Astrocyte (in vitro differentiated cells and primary cell): ENCODE measurements around the gene FAM120B.

Source experiments
- CTCF ChIP-seq: IDR thresholded peaks from 2 replicates; pipeline ENCODE4 v1.5.1; 2011; ENCODE audit warnings: low read depth, mild to moderate bottlenecking, inconsistent platforms, low read length, moderate library complexity; ENCODE audit not compliant: insufficient read depth
- EZH2 ChIP-seq: IDR thresholded peaks from 2 replicates; pipeline ENCODE4 v1.6.1; 2012; ENCODE audit warnings: mild to moderate bottlenecking, low read length, inconsistent platforms; ENCODE audit not compliant: insufficient read depth

- no peak for TF ChIP-seq CTCF
- TF ChIP-seq EZH2: no peak
Measured at GRCh38 chr6:170375661-170376060, 69.1 kb downstream of the FAM120B start.
